Fibroblast of skin of scalp (primary cell): Measurements from ENCODE around the gene MTFR2.
"Not testable (repeated sequence)": the region's sequence is repeated elsewhere in the genome, so short reads cannot be mapped to it uniquely, and the experiment has no call there.

Source experiments
- DNase-seq: peaks from one replicate; pipeline ENCODE4 v3.0.0-alpha.2; 2013

MTFR2 gene

DNA sequence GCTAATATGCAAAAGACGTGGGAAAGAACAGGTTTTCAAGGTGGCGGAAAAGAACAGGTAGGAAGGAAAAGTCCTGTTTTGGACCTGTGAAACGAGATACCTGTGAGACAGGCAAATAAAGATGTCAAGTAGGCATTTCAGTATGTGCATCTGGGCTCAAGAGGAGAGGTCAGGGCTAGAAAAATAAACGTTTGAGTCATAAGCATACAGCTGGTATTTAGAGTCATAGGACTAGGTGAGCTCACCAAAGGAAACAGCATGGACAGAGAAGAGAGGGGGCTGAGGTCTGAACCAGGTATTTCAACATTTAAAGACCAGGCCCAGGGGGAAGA lies 14.9 kb downstream of the MTFR2 start:
- no peak for DNase-seq

DNA sequence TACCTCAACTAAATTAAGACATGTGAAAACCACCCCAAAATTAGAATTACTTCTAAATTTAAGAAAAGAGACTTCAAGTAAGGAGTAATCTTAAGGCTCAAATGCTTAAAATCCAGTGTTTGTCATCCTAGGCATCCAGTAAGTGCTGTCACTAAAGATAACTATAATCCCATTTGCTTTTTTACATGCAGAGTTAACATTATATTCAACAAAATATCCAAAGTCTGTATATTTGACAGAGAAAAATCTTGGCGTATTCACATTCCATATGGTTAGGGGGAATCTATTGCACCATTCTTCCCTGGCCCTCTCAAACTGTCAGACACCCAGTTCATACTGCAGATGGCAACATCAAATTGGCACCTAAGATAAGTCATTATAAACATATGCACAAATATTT lies 17.4 kb downstream of the MTFR2 start:
- DNase-seq: no peak

- DNase-seq: no peak
Measured at GRCh38 chr6:136230219-136230853, 19.8 kb downstream of the MTFR2 start.

- no peak for DNase-seq
Measured at GRCh38 chr6:136228814-136229213, 21.3 kb downstream of the MTFR2 start.

DNA sequence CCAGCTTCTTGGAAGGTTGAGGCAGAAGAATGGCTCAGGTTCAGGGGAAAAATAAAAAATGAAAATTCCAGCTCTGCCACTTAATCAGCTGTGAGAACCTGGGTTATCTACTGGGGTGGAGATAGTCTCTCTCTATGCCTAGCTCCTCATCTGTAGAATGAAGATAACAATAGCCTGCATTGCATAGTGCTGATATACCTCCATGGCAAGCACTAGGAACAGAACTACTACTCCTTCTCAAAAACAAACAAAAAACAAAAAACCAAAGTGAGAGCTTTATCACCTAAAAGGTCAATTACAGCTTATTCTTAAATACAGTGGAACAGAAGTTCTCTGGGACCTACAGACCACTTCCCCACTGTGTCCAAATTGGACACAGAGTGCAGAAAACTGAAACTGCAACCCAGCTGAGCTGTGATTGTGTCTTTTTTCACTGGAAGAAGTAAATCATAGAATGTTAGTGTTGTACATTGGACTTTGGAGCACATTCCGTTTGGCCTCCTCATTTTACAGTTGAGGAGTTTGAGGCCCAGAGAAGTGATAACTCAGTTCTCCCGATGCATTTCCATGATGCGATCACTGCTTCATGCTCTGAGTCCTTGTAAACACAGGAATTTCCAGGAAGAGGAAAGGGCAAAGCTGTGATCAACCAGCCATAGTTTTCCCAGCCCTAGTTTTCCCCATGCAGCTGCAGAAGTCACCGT lies 23.3 kb downstream of the MTFR2 start:
- DNase-seq: no peak

GRCh38 chr6:136226027-136226673 lies 24.0 kb downstream of the MTFR2 start:
- DNase-seq: peak; percentile 58

DNA sequence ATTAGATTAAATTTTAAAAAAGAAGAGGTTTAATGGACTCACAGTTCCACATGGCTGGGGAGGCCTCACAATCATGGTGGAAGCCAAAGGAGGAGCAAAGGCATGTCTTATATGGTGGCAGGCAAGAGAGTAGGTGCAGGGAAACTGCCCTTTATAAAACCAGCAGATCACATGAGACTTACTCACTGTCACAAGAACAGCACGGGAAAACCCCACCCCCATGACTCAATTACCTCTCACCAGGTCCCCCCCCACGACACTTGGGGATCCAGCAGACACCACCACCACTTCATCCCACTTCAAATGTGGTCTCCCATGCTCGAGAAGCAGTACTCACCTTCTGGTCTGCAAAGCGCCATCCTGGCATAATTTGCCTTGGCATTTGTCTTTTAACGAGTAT lies 24.6 kb downstream of the MTFR2 start:
- no peak for DNase-seq

DNA sequence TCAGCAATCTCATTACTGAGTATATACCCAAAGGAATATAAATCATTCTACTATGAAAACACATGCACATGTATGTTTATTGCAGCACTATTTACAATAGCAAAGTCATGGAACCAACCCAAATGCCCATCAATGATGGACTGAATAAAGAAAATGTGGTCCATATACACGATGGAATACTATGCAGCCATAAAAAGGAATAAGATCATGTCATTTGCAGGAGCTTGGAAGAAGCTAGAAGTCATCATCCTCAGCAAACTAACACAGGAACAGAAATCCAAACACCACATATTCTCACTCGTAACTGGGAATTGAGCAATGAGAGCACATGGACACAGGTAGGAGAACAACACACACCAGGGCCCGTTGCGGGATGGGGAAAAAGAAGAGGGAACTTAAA lies 25.1 kb downstream of the MTFR2 start:
- not testable (repeated sequence) for DNase-seq

DNA sequence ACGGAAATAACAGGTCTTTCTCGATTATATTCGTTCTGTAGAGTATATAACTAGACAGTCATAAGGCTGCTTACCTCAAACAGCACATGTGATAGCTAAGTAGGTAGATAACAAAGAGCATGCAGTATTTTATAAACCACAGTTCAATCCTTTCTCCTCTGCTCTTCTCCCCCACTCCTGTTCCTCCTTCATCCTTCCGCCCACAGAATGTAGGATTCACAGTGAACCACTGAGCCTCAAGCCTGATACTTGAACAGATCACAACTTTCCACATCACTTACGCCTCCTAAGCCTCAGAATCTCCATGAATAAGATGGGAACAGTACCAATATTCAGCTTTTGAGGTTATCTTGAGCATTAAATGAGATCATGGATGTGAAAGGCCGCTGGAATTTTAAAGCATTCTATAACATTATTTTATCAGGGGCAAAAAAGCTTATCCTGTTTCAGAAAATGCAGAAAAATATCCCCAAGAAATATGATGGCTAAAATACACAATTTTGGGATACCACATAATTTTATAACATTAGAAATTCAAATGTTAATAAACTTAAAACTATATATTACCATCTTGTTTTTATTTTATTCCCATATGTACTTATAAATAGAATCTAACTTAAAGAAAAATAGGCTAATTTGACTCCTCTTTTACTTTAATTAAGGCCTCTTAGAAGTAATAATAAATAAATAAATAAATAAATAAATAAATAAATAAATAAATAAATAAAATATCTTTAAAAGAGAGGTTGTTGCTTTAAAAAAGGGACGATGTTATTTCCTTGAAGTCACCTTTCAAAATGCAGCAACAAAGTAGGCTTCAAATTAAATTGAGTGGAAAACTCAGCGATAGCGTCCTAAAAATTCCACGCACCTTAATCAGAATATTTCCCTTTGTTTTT lies 33.4 kb downstream of the MTFR2 start:
- DNase-seq: no peak

DNA sequence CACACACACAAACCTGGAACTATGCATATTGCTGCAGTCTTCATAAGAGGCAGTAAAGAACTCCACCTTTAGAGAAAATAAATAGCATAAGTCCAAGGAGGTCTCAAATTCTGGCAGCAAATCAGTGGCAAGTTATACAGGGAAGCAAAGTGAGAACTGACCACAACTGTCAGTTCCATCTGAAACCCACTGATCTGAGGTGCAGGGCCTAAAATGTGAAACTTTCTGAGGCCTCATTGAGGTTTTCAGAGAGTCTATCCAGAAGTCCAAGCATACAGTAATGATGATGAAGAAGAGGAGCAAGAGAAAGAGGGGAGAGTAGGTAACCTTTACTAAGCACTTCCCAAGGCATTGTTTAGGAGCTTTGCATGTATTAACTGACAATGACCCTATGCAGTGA lies 36.3 kb downstream of the MTFR2 start:
- DNase-seq: no peak

DNA sequence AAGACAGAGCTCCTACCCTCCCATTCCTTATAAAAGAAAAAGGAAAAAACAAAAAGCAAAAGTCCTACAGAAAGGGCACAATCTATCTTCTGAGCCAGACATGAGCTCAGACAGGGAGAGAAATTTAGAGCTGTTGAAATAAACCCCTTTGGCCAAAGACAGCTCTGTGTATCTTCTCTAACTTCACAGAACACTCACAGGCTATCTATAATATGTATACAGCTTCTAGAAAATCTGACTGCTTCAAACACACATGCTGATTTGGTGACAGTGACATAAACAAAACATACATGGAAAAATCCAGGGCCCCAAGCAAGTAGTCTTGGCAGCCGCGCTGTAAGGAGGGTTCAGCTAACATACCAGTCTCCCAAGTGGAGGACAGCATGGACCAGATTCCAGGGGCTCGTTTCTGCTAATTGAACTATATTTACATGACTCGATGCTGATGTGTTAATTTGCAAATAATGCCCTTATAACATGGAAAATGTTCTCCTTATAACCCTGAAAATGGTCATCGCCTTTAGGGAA lies 37.0 kb downstream of the MTFR2 start:
- DNase-seq: no peak

DNA sequence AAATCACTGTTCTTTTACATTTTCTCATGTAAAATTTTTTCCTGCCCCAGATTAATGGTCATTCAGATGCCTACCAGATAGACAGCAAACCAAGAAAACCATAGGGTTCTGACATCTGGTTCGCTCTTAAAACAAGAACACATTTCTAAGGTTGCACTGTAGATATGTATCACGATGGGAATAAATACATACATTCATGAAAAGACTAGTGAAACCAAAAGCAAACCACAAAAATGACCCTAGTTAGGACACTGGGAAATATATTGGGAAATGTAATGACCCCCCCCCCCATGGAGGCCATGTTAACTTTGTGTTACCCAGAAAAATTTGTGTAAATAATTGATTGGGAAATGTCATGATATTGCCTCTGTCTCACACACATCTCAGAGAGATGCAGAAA lies 37.5 kb downstream of the MTFR2 start:
- DNase-seq: no peak

GRCh38 chr6:136210398-136211165 lies 39.5 kb downstream of the MTFR2 start:
- no peak for DNase-seq

DNA sequence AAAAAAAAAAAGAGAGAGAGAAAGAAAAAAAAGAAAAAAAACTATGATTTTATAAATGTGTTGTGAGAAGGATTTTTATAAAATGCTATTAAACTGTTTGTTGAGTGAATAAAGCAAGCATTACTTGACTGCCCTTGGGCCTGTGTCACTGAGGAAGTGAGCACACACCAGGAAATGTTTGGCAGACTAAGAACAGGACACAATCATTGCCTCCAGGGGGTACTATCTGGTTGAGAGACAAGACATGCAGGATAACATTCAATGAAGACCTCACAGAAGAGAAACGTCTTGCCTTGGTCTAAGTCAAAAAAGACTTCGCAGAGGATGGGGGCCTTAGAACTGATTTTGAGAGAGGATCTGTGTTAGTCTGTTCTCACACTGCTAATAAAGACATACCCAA lies 40.6 kb downstream of the MTFR2 start:
- DNase-seq: no peak

DNA sequence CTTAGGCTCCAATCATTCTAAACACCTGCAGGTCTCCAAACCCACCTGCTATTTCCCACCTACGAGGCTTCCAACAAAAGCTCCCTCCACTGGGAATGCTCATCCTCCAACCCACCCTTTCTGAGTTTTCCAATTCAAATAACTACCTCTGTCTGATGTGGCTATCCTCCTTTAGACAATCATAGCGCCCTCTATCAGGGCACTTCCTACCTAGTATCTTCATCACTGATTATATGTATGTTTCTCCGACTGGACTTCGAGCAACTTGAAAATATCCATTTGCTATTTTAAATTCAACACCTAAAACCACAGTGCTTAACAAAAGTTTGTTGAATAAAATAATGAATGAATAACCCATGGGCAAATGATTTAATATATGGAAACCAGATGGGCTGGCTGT lies 41.3 kb downstream of the MTFR2 start:
- DNase-seq: no peak

DNA sequence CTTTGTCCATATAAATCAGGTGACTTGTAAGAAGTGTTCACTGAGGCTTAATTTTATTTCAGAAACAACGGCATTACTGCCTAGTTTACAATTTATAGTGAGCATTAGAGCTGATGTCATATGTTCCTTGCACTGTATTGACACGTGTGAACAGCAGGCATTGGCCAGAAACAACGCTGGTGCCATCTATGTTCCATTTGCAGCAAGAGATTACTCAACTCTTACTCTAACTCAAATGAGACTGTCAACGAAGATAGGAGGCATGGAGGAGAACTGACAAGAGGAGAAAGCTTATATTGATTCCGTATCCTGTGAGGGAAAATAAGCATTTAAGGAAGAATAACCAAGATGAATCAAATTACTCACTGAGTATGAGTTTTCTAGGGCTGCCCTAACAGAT lies 48.4 kb downstream of the MTFR2 start:
- DNase-seq: peak; percentile 25

GRCh38 chr6:136192902-136193301 lies 57.2 kb downstream of the MTFR2 start:
- no peak for DNase-seq

- no peak for DNase-seq
Measured at GRCh38 chr6:136191606-136192312, 58.4 kb downstream of the MTFR2 start.

GRCh38 chr6:136189104-136189503 lies 61.0 kb downstream of the MTFR2 start:
- no peak for DNase-seq

GRCh38 chr6:136188486-136188885 lies 61.6 kb downstream of the MTFR2 start:
- no peak for DNase-seq

DNA sequence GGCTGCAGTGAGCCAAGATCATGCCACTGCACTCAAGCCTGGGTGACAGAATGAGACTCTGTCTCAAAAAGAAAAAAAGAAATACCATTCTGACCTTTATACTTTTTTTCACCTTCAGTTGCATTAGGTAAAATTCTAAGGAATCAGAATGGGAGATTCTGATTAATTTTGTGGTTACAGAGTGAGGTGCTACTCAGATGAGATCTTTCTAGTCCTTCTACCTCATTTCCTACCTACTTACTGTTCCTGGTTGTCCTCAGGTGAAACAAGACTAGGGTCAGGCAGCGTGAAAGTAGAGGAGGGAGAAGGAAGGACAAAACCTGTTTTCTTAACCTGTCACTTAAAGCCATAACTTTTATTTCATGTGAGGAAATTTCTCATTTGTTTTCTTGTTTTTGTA lies 63.7 kb downstream of the MTFR2 start:
- no peak for DNase-seq
